K562 (cell line): Measurements from ENCODE around the gene COQ8A. TPM values are rescaled to one million over a fixed set of nuclear protein-coding genes. Genes with fewer than 3 reads are reported as not detected.

Experiments used
- ATAC-seq: fragments of 200-7000 bp; cut with Tn5 transposase; 3 replicates; pipeline ENCODE4 v1.9.1; 2020; ENCODE audit warnings: moderate library complexity
- BruUV-seq: library from RNA; stranded (reverse); fragments of 400-500 nt; replicated peaks from 2 replicates; lab custom pipeline; 2021; lab: Mats Ljungman, UMichigan
- CTCF ChIA-PET: fragments of 300-600 bp; formaldehyde crosslinking; extraction: SDS; loops from one replicate; lab custom pipeline; 2021; ENCODE audit warnings: low intra/inter-chr PET ratio; lab: Yijun Ruan, JAX
- POLR2A ChIA-PET: fragments of 300-600, 350-650 bp; sonication (Branson Sonifier 250); formaldehyde crosslinking; extraction: SDS; loops from one replicate; lab custom pipeline; 2021; ENCODE audit warnings: antibody characterized with exemption, inconsistent platforms; lab: Yijun Ruan, JAX
- DNase-seq, 4 experiments: peaks; one replicate each; pipeline versions ENCODE4 v3.0.0 to v3.0.0-alpha.2; 2011 to 2018; ENCODE audit warnings: low spot score in 3 of 4, mixed read lengths in 3 of 4; ENCODE audit errors: extremely low read depth in 1 of 4
- FAIRE-seq: peaks from 2 replicates; lab custom pipeline; 2011; peaks lifted over from hg19 to GRCh38; lab: Jason Lieb, UNC
- H2AFZ ChIP-seq: 2 replicates; pipeline ENCODE4 v1.6.0; 2011; ENCODE audit warnings: low read depth, low read length, control low read depth, inconsistent platforms
- H3K27ac ChIP-seq: fragments of 200-600 bp; 3 replicates; pipeline ENCODE4 v1.8.0; 2011; ENCODE audit warnings: low read depth, mild to moderate bottlenecking, control low read depth, inconsistent platforms, low read length, moderate library complexity, mixed read lengths; ENCODE audit errors: extremely low read depth
- H3K27me3 ChIP-seq, 2 experiments: fragments of 300-600 bp in 1 of 2; 2 replicates in 1 of 2; 3 replicates in 1 of 2; pipeline versions ENCODE4 v1.6.0 to v1.8.0; 2011; ENCODE audit warnings: inconsistent platforms in 2 of 2, low read length in 2 of 2, mild to moderate bottlenecking in 1 of 2, mixed read lengths in 1 of 2, moderate library complexity in 1 of 2; ENCODE audit not compliant: control insufficient read depth in 2 of 2, insufficient read depth in 2 of 2
- H3K36me3 ChIP-seq: fragments of 300-600 bp; 3 replicates; pipeline ENCODE4 v1.8.0; 2011; ENCODE audit warnings: mild to moderate bottlenecking, low read length, inconsistent platforms; ENCODE audit not compliant: control insufficient read depth, insufficient read depth
- H3K4me1 ChIP-seq, 2 experiments: fragments of 200-600 bp in 1 of 2; replicated peaks in 1 of 2; 2 replicates in 1 of 2; 3 replicates in 1 of 2; pipeline versions ENCODE4 v1.5.1 to v1.8.0; 2011; ENCODE audit warnings: inconsistent platforms in 2 of 2, low read length in 2 of 2, mild to moderate bottlenecking in 1 of 2, mixed read lengths in 1 of 2, moderate library complexity in 1 of 2; ENCODE audit not compliant: control insufficient read depth in 2 of 2, insufficient read depth in 2 of 2
- H3K4me2 ChIP-seq: 2 replicates; pipeline ENCODE4 v1.6.1; 2011; ENCODE audit warnings: low read length, control low read depth, inconsistent platforms, mixed read lengths; ENCODE audit not compliant: insufficient read depth
- H3K4me3 ChIP-seq: fragments of 200-600 bp; sonication (generic), shearing (Covaris generic); 2 replicates; pipeline ENCODE4 v1.5.1; 2016; ENCODE audit warnings: control low read depth, inconsistent platforms
- H3K79me2 ChIP-seq: fragments of 200-600 bp; 3 replicates; pipeline ENCODE4 v1.8.0; 2011; ENCODE audit warnings: low read length, inconsistent platforms; ENCODE audit not compliant: control insufficient read depth, insufficient read depth
- H3K9ac ChIP-seq, 2 experiments: 2 replicates each; pipeline versions ENCODE4 v1.6.0 to v1.6.1; 2011; ENCODE audit warnings: low read depth in 2 of 2, low read length in 2 of 2, control low read depth in 1 of 2, inconsistent platforms in 1 of 2, mild to moderate bottlenecking in 1 of 2, mixed read lengths in 1 of 2; ENCODE audit not compliant: insufficient read depth in 1 of 2
- H3K9me1 ChIP-seq: one replicate; pipeline ENCODE4 v1.6.0; 2011; ENCODE audit warnings: inconsistent platforms, mild to moderate bottlenecking, low read length, moderate library complexity; ENCODE audit not compliant: control insufficient read depth, insufficient read depth
- H3K9me3 ChIP-seq: replicated peaks from 2 replicates; pipeline ENCODE4 v1.5.1; 2011; ENCODE audit warnings: low read depth, low read length, inconsistent platforms; ENCODE audit not compliant: control insufficient read depth, insufficient read depth
- H4K20me1 ChIP-seq: replicated peaks from 2 replicates; pipeline ENCODE4 v1.6.1; 2011; ENCODE audit warnings: low read length, inconsistent platforms, mixed read lengths; ENCODE audit not compliant: control insufficient read depth, insufficient read depth
- CC2D1A ChIP-seq: fragments of 450-650 bp; IDR thresholded peaks from 2 replicates; pipeline ENCODE4 v1.6.1; 2017; ENCODE audit warnings: mild to moderate bottlenecking
- CEBPG ChIP-seq, 3 experiments: fragments of 200-800 bp in 1 of 3; sonication (Bioruptor generic) in 1 of 3; sonication (generic) in 1 of 3; formaldehyde crosslinking in 1 of 3; IDR thresholded peaks in 2 of 3; conservative IDR thresholded peaks in 1 of 3; 2 replicates each; pipeline versions ENCODE4 v1.6.1 to v1.8.0; 2016 to 2022; ENCODE audit warnings: missing compliant biosample characterization in 2 of 3, missing genetic modification characterization in 2 of 3, mild to moderate bottlenecking in 1 of 3, missing genetic modification reagents in 1 of 3
- E4F1 ChIP-seq: fragments of 250-450 bp; sonication (Bioruptor Pico); IDR thresholded peaks from 2 replicates; pipeline ENCODE4 v1.5.0; 2021; ENCODE audit warnings: mild to moderate bottlenecking, borderline replicate concordance
- FUS ChIP-seq: fragments of 200-400 bp; formaldehyde crosslinking; optimal IDR thresholded peaks from 2 replicates; pipeline ENCODE3; 2017; ENCODE audit warnings: low read depth, low read length
- HDAC3 ChIP-seq: fragments of 450-650 bp; IDR thresholded peaks from 2 replicates; pipeline ENCODE4 v1.6.1; 2018; ENCODE audit warnings: borderline replicate concordance, mild to moderate bottlenecking, moderate library complexity; ENCODE audit not compliant: partially characterized antibody
- ILF3 ChIP-seq: fragments of 450-650 bp; IDR thresholded peaks from 2 replicates; pipeline ENCODE4 v1.6.1; 2018; ENCODE audit warnings: antibody characterized with exemption, mild to moderate bottlenecking, moderate library complexity, borderline replicate concordance
- MTA3 ChIP-seq: fragments of 450-650 bp; formaldehyde crosslinking; IDR thresholded peaks from 2 replicates; pipeline ENCODE4 v1.6.1; 2017; ENCODE audit warnings: mild to moderate bottlenecking, borderline replicate concordance
- SMC3 ChIP-seq: conservative IDR thresholded peaks from 2 replicates; pipeline ENCODE4 v1.6.1; 2011; ENCODE audit warnings: low read depth, low read length, improper control_type of control experiment; ENCODE audit not compliant: insufficient read depth
- SREBF2 ChIP-seq: sonication (generic); formaldehyde crosslinking; IDR thresholded peaks from 2 replicates; pipeline ENCODE4 v1.4.0; 2020; ENCODE audit warnings: mild to moderate bottlenecking, missing genetic modification reagents
- ZNF263 ChIP-seq: sonication (generic); formaldehyde crosslinking; IDR thresholded peaks from 2 replicates; pipeline ENCODE4 v1.8.0; 2022; ENCODE audit warnings: mild to moderate bottlenecking, missing genetic modification reagents, borderline replicate concordance
- WGBS: fragments of 100-300 bp; shearing (Covaris generic); methylation state at CpG from one replicate; pipeline ENCODE4 v1.1.6; 2016; ENCODE audit warnings: low coverage, mixed read lengths; ENCODE audit not compliant: insufficient coverage; ENCODE audit errors: missing lambda C conversion rate; 5-methylcytosine and 5-hydroxymethylcytosine counted together
- in situ Hi-C: fragments of 300-500 bp; cut with MboI; formaldehyde crosslinking; loops from 4 replicates; pipeline ENCODE4 v1.15.0; 2018; ENCODE audit warnings: inconsistent platforms, mixed read lengths
- intact Hi-C: fragments of 100-400 bp; cut with micrococcal nuclease; formaldehyde crosslinking; loops from 2 replicates; pipeline ENCODE4 v1.14.2; 2022
- polyA plus RNA-seq, 8 experiments: library from polyadenylated mRNA; depleted of rRNA in 4 of 8; stranded (reverse) in 5 of 8; unstranded in 3 of 8; fragments of >200 nt; fragmentation: Nextera tagmentation in 2 of 8; fragmentation: Illumina TruSeq in 1 of 8; extraction: Ambion mirVana in 2 of 8; extraction: Trizol in 1 of 8; gene quantifications; 2 replicates each; pipeline versions ENCODE4 v1.2.1 to v1.2.3, GENCODE V29; 2011 to 2014; ENCODE audit warnings: inconsistent platforms in 1 of 8, missing spikeins in 1 of 8
- total RNA-seq, 7 experiments: library from RNA; depleted of rRNA in 6 of 7; stranded (reverse); fragments of >200 nt in 6 of 7; fragmentation: Illumina TruSeq in 2 of 7; extraction: Trizol in 2 of 7; gene quantifications; 2 replicates each; pipeline versions ENCODE4 v1.2.1 to v1.2.3, GENCODE V29; 2011 to 2021; ENCODE audit warnings: low replicate concordance in 1 of 7
- TF ChIP-seq, protein P1 (sequence below): fragments of 250-450 bp; sonication (Bioruptor Pico); IDR thresholded peaks from 2 replicates; pipeline ENCODE4 v1.9.0; 2021; ENCODE audit warnings: mild to moderate bottlenecking, inconsistent platforms
- TF ChIP-seq, protein P2 (sequence below): sonication (generic); formaldehyde crosslinking; IDR thresholded peaks from 2 replicates; pipeline ENCODE4 v1.5.0; 2020; ENCODE audit warnings: missing genetic modification reagents
- TF ChIP-seq, protein P3 (sequence below), 2 experiments: IDR thresholded peaks in 1 of 2; conservative IDR thresholded peaks in 1 of 2; 2 replicates each; pipeline ENCODE4 v1.6.1; 2016; ENCODE audit warnings: low read depth in 2 of 2, mild to moderate bottlenecking in 1 of 2, missing compliant biosample characterization in 1 of 2, missing genetic modification characterization in 1 of 2, moderate library complexity in 1 of 2

The COQ8A gene
- total and polyA plus RNA-seq, 9 of the 15 experiments (the other 6 are each of a cell fraction or from before 2014, with no cell fraction given), result 2.6 to 54.3 (median 32.4) TPM

GRCh38 chr1:226894826-226895225, 45.3 kb upstream of the COQ8A start:
- no peak overlapping the region for H3K9ac ChIP-seq
- H3K4me3 ChIP-seq, result no peak overlapping the region
- H3K9me1 ChIP-seq, result no peaks in the 10 kb centered on the region
- no peaks in the 10 kb centered on the region for H4K20me1 ChIP-seq
- intact Hi-C loops, result no loop called here
- no peak overlapping the region for H2AFZ ChIP-seq
- no TSS peak for BruUV-seq
- no peaks in the 10 kb centered on the region for H3K9me3 ChIP-seq
- H3K79me2 ChIP-seq, result no peaks in the 10 kb centered on the region
- no peaks in the 10 kb centered on the region for H3K4me1 ChIP-seq
- WGBS, result 76% methylated on average over 3 of the region's 3 CpGs
- H3K27ac ChIP-seq, result no peak overlapping the region
- DNase-seq, result no peak
- in situ Hi-C loops, result no loop called here
- no peak for FAIRE-seq
- no peaks in the 10 kb centered on the region for H3K27me3 ChIP-seq
- ATAC-seq, result no peak
- no peak overlapping the region for H3K4me2 ChIP-seq
- ChIA-PET CTCF (no interaction called here), POLR2A (interaction anchor here (0.5 to 1.6 kb wide), 3 partner anchors 9 to 395 kb away, joined by 3 to 4 read pairs (median 3); no protein-coding TSS in a partner anchor)
- peaks cover 14% of the 10 kb centered on the region; the same call in 2 of the 3 replicates for H3K36me3 ChIP-seq
- TF ChIP-seq FUS, result no peak
- TF ChIP-seq CC2D1A, result no peak
- TF ChIP-seq HDAC3, result no peak
- TF ChIP-seq CEBPG (CRISPR knock-in tag; IDR thresholded peaks at IDR 0.05), result no peak
- no peak for TF ChIP-seq CEBPG (tag; conservative IDR thresholded peaks at IDR 0.05 in 1 of 2, IDR thresholded peaks at IDR 0.05 in 1 of 2)
- TF ChIP-seq SMC3, result no peak
- TF ChIP-seq ZNF263 (CRISPR knock-in tag), result no peak
- TF ChIP-seq, protein P1, sequence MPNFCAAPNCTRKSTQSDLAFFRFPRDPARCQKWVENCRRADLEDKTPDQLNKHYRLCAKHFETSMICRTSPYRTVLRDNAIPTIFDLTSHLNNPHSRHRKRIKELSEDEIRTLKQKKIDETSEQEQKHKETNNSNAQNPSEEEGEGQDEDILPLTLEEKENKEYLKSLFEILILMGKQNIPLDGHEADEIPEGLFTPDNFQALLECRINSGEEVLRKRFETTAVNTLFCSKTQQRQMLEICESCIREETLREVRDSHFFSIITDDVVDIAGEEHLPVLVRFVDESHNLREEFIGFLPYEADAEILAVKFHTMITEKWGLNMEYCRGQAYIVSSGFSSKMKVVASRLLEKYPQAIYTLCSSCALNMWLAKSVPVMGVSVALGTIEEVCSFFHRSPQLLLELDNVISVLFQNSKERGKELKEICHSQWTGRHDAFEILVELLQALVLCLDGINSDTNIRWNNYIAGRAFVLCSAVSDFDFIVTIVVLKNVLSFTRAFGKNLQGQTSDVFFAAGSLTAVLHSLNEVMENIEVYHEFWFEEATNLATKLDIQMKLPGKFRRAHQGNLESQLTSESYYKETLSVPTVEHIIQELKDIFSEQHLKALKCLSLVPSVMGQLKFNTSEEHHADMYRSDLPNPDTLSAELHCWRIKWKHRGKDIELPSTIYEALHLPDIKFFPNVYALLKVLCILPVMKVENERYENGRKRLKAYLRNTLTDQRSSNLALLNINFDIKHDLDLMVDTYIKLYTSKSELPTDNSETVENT, result no peak
- TF ChIP-seq MTA3, result no peak
- TF ChIP-seq SREBF2 (CRISPR knock-in tag), result no peak
- TF ChIP-seq E4F1 (CRISPR knock-in tag), result no peak
- TF ChIP-seq ILF3, result no peak
- TF ChIP-seq, protein P2, sequence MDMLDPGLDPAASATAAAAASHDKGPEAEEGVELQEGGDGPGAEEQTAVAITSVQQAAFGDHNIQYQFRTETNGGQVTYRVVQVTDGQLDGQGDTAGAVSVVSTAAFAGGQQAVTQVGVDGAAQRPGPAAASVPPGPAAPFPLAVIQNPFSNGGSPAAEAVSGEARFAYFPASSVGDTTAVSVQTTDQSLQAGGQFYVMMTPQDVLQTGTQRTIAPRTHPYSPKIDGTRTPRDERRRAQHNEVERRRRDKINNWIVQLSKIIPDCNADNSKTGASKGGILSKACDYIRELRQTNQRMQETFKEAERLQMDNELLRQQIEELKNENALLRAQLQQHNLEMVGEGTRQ, result no peak
- TF ChIP-seq, protein P3, sequence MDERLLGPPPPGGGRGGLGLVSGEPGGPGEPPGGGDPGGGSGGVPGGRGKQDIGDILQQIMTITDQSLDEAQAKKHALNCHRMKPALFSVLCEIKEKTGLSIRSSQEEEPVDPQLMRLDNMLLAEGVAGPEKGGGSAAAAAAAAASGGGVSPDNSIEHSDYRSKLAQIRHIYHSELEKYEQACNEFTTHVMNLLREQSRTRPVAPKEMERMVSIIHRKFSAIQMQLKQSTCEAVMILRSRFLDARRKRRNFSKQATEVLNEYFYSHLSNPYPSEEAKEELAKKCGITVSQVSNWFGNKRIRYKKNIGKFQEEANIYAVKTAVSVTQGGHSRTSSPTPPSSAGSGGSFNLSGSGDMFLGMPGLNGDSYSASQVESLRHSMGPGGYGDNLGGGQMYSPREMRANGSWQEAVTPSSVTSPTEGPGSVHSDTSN (CRISPR knock-in tag; IDR thresholded peaks at IDR 0.05; ENCODE audit: low read depth), result no peak
- TF ChIP-seq, protein P3 (tag; conservative IDR thresholded peaks at IDR 0.05; ENCODE audit: low read depth), result no peak
